Smooth muscle cell (in vitro differentiated cells): ENCODE data around the gene VWA8. TPM values are rescaled to one million over a fixed set of nuclear protein-coding genes. Genes with fewer than 3 reads are reported as not detected.

ENCODE experiments used
- DNase-seq: peaks from one replicate; lab custom pipeline; 2025; ENCODE audit not compliant: unreplicated experiment; lab: John Stamatoyannopoulos, UW
- H2AFZ ChIP-seq: fragments of 200-600 bp; sonication (generic); 2 replicates; pipeline ENCODE4 v1.6.0; 2016; ENCODE audit warnings: antibody characterized with exemption, low read depth, mild to moderate bottlenecking
- H3F3A ChIP-seq: fragments of 200-600 bp; sonication (generic); 2 replicates; pipeline ENCODE4 v1.6.0; 2017; ENCODE audit warnings: antibody characterized with exemption, low read depth
- H3K27ac ChIP-seq: fragments of 200-600 bp; sonication (generic); 2 replicates; pipeline ENCODE4 v1.5.1; 2016; ENCODE audit warnings: low read depth, mild to moderate bottlenecking
- H3K27me3 ChIP-seq: fragments of 200-600 bp; sonication (generic); 2 replicates; pipeline ENCODE4 v1.6.1; 2016; ENCODE audit warnings: low read depth, mild to moderate bottlenecking
- H3K36me3 ChIP-seq: fragments of 200-600 bp; sonication (generic); 2 replicates; pipeline ENCODE4 v1.5.1; 2016; ENCODE audit warnings: low read depth
- H3K4me1 ChIP-seq: fragments of 200-600 bp; sonication (generic); 2 replicates; pipeline ENCODE4 v1.5.1; 2016; ENCODE audit warnings: low read depth
- H3K4me2 ChIP-seq: fragments of 200-600 bp; sonication (generic); 2 replicates; pipeline ENCODE4 v1.6.0; 2016; ENCODE audit warnings: mild to moderate bottlenecking
- H3K4me3 ChIP-seq: fragments of 200-600 bp; sonication (generic); 2 replicates; pipeline ENCODE4 v1.5.1; 2016; ENCODE audit warnings: mild to moderate bottlenecking
- H3K79me2 ChIP-seq: fragments of 200-600 bp; sonication (generic); 2 replicates; pipeline ENCODE4 v1.6.0; 2016; ENCODE audit warnings: low read depth, mild to moderate bottlenecking
- H3K9ac ChIP-seq: fragments of 200-600 bp; sonication (generic); 2 replicates; pipeline ENCODE4 v1.6.0; 2016; ENCODE audit warnings: low read depth
- H3K9me3 ChIP-seq: fragments of 200-600 bp; sonication (generic); replicated peaks from 2 replicates; pipeline ENCODE4 v1.5.1; 2016; ENCODE audit warnings: low read depth
- H4K20me1 ChIP-seq: fragments of 200-600 bp; sonication (generic); 2 replicates; pipeline ENCODE4 v1.6.0; 2016; ENCODE audit warnings: low read depth
- CTCF ChIP-seq: fragments of 200-600 bp; sonication (generic); IDR thresholded peaks from 2 replicates; pipeline ENCODE4 v1.5.1; 2017; ENCODE audit warnings: borderline replicate concordance, mild to moderate bottlenecking, antibody characterized with exemption; ENCODE audit not compliant: insufficient read depth, poor library complexity, severe bottlenecking
- WGBS: methylation state at CpG from one replicate; pipeline ENCODE4 v1.1.7; 2016; ENCODE audit warnings: low lambda C conversion rate; 5-methylcytosine and 5-hydroxymethylcytosine counted together
- polyA plus RNA-seq: library from polyadenylated mRNA; unstranded; fragments of >200 nt; fragmentation: Nextera tagmentation; extraction: Ambion mirVana; gene quantifications from 2 replicates; pipeline ENCODE4 v1.2.1, GENCODE V29; 2016
- total RNA-seq: library from RNA; depleted of rRNA; stranded (reverse); fragments of >200 nt; gene quantifications from 2 replicates; pipeline ENCODE4 v1.2.3, GENCODE V29; 2014

VWA8 gene
- total and polyA plus RNA-seq, 2 experiments from 2014 or later = 2.6 to 14.4 TPM

DNA sequence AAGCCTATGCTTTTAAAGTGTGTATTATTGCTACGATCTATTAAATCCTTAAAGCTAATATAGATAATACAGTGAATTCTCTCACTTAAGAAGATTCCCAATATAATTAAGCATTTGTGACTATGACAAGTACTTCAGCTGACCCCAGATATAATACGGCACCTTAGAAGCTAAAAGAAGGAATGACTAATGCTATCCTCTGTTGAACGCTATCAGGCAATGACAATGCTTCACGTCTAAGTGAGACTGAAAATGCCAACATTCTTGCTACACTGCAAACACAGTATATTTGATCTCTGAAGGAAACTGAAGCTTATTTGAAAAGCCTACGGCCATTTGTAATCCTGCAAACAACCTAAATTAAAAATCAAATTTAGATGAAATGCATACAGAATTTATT lies 19.7 kb downstream of the VWA8 start:
- Histone ChIP-seq H2AFZ (no peak overlapping the region), H3K9ac (no peak overlapping the region), H3K4me2 (no peak overlapping the region), H3K4me1 (no peaks in the 10 kb centered on the region), H3K27me3 (no peaks in the 10 kb centered on the region), H3F3A (no peaks in the 10 kb centered on the region), H3K27ac (no peak overlapping the region), H4K20me1 (peaks cover 8% of the 10 kb centered on the region), H3K36me3 (no peaks in the 10 kb centered on the region), H3K4me3 (no peak overlapping the region), H3K79me2 (peaks cover 11% of the 10 kb centered on the region), H3K9me3 (no peaks in the 10 kb centered on the region)
- TF ChIP-seq CTCF = no peak
- 64% methylated on average over 5 of the region's 5 CpGs for WGBS
- no peak for DNase-seq

- Histone ChIP-seq H3K36me3 (no peaks in the 10 kb centered on the region), H3K9me3 (no peaks in the 10 kb centered on the region), H4K20me1 (peaks cover 8% of the 10 kb centered on the region), H3K9ac (no peak overlapping the region), H3K4me2 (no peak overlapping the region), H3K27ac (no peak overlapping the region), H3K4me3 (no peak overlapping the region), H3K4me1 (no peaks in the 10 kb centered on the region), H3K79me2 (peaks cover 11% of the 10 kb centered on the region), H2AFZ (no peak overlapping the region), H3K27me3 (no peaks in the 10 kb centered on the region), H3F3A (no peaks in the 10 kb centered on the region)
- no peak for TF ChIP-seq CTCF
- no peak for DNase-seq
Observed at GRCh38 chr13:41939398-41939797, 21.5 kb downstream of the VWA8 start.

GRCh38 chr13:41938918-41939317 lies 22.0 kb downstream of the VWA8 start:
- H3K4me2 ChIP-seq = no peak overlapping the region
- no peaks in the 10 kb centered on the region for H3K27me3 ChIP-seq
- no peak overlapping the region for H3K27ac ChIP-seq
- H2AFZ ChIP-seq = no peak overlapping the region
- no peaks in the 10 kb centered on the region for H3K4me1 ChIP-seq
- DNase-seq = no peak
- no peak overlapping the region for H3K4me3 ChIP-seq
- WGBS = 94% methylated on average over 1 of the region's 1 CpG
- H3K9ac ChIP-seq = no peak overlapping the region
- no peaks in the 10 kb centered on the region for H3K9me3 ChIP-seq
- TF ChIP-seq CTCF = no peak
- no peaks in the 10 kb centered on the region for H3K36me3 ChIP-seq
- peaks cover 11% of the 10 kb centered on the region for H3K79me2 ChIP-seq
- no peaks in the 10 kb centered on the region for H3F3A ChIP-seq
- H4K20me1 ChIP-seq = peaks cover 8% of the 10 kb centered on the region

GRCh38 chr13:41937388-41937787 lies 23.5 kb downstream of the VWA8 start:
- Histone ChIP-seq H4K20me1 (peaks cover 8% of the 10 kb centered on the region), H2AFZ (no peak overlapping the region), H3K9ac (no peak overlapping the region), H3K27me3 (no peaks in the 10 kb centered on the region), H3F3A (no peaks in the 10 kb centered on the region), H3K79me2 (peaks cover 11% of the 10 kb centered on the region), H3K27ac (no peak overlapping the region), H3K9me3 (no peaks in the 10 kb centered on the region), H3K4me3 (no peak overlapping the region), H3K36me3 (no peaks in the 10 kb centered on the region), H3K4me2 (no peak overlapping the region), H3K4me1 (no peaks in the 10 kb centered on the region)
- no peak for TF ChIP-seq CTCF
- no peak for DNase-seq
- WGBS = over 99% methylated on average over 5 of the region's 5 CpGs
